K562 (cell line): ENCODE results near the gene RCE1. TPM values are rescaled to one million over a fixed set of nuclear protein-coding genes. Genes with fewer than 3 reads are reported as not detected.
A peak's percentile ranks its signal among the peaks of the same experiment; 100 is the strongest.

Source experiments
- CHD2 ChIP-seq: IDR thresholded peaks from 2 replicates; pipeline ENCODE4 v1.6.1; 2011; ENCODE audit warnings: low read depth, low read length
- EHMT2 ChIP-seq: fragments of 450-650 bp; IDR thresholded peaks from 2 replicates; pipeline ENCODE4 v1.6.1; 2018; ENCODE audit warnings: antibody characterized with exemption
- ELF4 ChIP-seq: fragments of 450-650 bp; formaldehyde crosslinking; IDR thresholded peaks from 2 replicates; pipeline ENCODE4 v1.4.0; 2022; ENCODE audit warnings: missing genetic modification characterization
- HEY1 ChIP-seq: fragments of 250-450 bp; sonication (Bioruptor Pico); IDR thresholded peaks from 2 replicates; pipeline ENCODE4 v1.5.0; 2020; ENCODE audit warnings: mild to moderate bottlenecking, moderate library complexity, borderline replicate concordance
- LARP7 ChIP-seq: fragments of 450-650 bp; IDR thresholded peaks from 2 replicates; pipeline ENCODE4 v1.6.1; 2016
- MLX ChIP-seq, 2 experiments: fragments of 450-650 bp in 1 of 2; sonication (generic) in 1 of 2; formaldehyde crosslinking; conservative IDR thresholded peaks; 2 replicates each; pipeline versions ENCODE4 v1.4.0 to v1.8.1; 2020 to 2022; ENCODE audit warnings: mild to moderate bottlenecking in 1 of 2, missing genetic modification reagents in 1 of 2
- TFE3 ChIP-seq: fragments of 450-650 bp; formaldehyde crosslinking; IDR thresholded peaks from 2 replicates; pipeline ENCODE4 v1.4.0; 2020; ENCODE audit warnings: mild to moderate bottlenecking, mixed read lengths
- ZBTB1 ChIP-seq: sonication (generic); formaldehyde crosslinking; IDR thresholded peaks from 2 replicates; pipeline ENCODE4 v1.8.1; 2023; ENCODE audit warnings: missing genetic modification reagents, low read depth, mild to moderate bottlenecking, borderline replicate concordance
- ZBTB49 ChIP-seq: sonication (generic); formaldehyde crosslinking; IDR thresholded peaks from 2 replicates; pipeline ENCODE4 v1.8.0; 2022; ENCODE audit warnings: missing genetic modification reagents, mild to moderate bottlenecking, borderline replicate concordance
- ZBTB7A ChIP-seq: IDR thresholded peaks from 2 replicates; pipeline ENCODE4 v1.6.1; 2011; ENCODE audit warnings: low read depth, mild to moderate bottlenecking, low read length, moderate library complexity, borderline replicate concordance; ENCODE audit not compliant: control insufficient read depth
- ZNF232 ChIP-seq: sonication (generic); formaldehyde crosslinking; IDR thresholded peaks from 2 replicates; pipeline ENCODE4 v1.8.0; 2022; ENCODE audit warnings: mild to moderate bottlenecking, missing genetic modification reagents
- ZNF436 ChIP-seq: fragments of 250-450, 450-650 bp; sonication (Bioruptor Pico); formaldehyde crosslinking; IDR thresholded peaks from 2 replicates; pipeline ENCODE4 v1.7.0; 2020; ENCODE audit warnings: mild to moderate bottlenecking
- ZNF830 ChIP-seq: fragments of 250-450 bp; sonication (Bioruptor Pico); IDR thresholded peaks from 2 replicates; pipeline ENCODE4 v1.5.0; 2021; ENCODE audit warnings: mild to moderate bottlenecking
- polyA plus RNA-seq, 8 experiments: library from polyadenylated mRNA; depleted of rRNA in 4 of 8; stranded (reverse) in 5 of 8; unstranded in 3 of 8; fragments of >200 nt; fragmentation: Nextera tagmentation in 2 of 8; fragmentation: Illumina TruSeq in 1 of 8; extraction: Ambion mirVana in 2 of 8; extraction: Trizol in 1 of 8; gene quantifications; 2 replicates each; pipeline versions ENCODE4 v1.2.1 to v1.2.3, GENCODE V29; 2011 to 2014; ENCODE audit warnings: inconsistent platforms in 1 of 8, missing spikeins in 1 of 8
- total RNA-seq, 7 experiments: library from RNA; depleted of rRNA in 6 of 7; stranded (reverse); fragments of >200 nt in 6 of 7; fragmentation: Illumina TruSeq in 2 of 7; extraction: Trizol in 2 of 7; gene quantifications; 2 replicates each; pipeline versions ENCODE4 v1.2.1 to v1.2.3, GENCODE V29; 2011 to 2021; ENCODE audit warnings: low replicate concordance in 1 of 7
- TF ChIP-seq, protein P1 (sequence below): fragments of 250-450 bp; sonication (Bioruptor Pico); IDR thresholded peaks from 2 replicates; pipeline ENCODE4 v1.5.0; 2021; ENCODE audit warnings: mild to moderate bottlenecking, borderline replicate concordance
- TF ChIP-seq, protein P2 (sequence below): fragments of 250-450 bp; sonication (Bioruptor Pico); IDR thresholded peaks from 2 replicates; pipeline ENCODE4 v1.8.0; 2022; ENCODE audit warnings: moderate library complexity, mild to moderate bottlenecking, inconsistent platforms

Gene RCE1
- total and polyA plus RNA-seq, 9 of the 15 experiments (the other 6 are each of a cell fraction or from before 2014, with no cell fraction given) = 0.75 to 41.5 (median 15.1) TPM

DNA sequence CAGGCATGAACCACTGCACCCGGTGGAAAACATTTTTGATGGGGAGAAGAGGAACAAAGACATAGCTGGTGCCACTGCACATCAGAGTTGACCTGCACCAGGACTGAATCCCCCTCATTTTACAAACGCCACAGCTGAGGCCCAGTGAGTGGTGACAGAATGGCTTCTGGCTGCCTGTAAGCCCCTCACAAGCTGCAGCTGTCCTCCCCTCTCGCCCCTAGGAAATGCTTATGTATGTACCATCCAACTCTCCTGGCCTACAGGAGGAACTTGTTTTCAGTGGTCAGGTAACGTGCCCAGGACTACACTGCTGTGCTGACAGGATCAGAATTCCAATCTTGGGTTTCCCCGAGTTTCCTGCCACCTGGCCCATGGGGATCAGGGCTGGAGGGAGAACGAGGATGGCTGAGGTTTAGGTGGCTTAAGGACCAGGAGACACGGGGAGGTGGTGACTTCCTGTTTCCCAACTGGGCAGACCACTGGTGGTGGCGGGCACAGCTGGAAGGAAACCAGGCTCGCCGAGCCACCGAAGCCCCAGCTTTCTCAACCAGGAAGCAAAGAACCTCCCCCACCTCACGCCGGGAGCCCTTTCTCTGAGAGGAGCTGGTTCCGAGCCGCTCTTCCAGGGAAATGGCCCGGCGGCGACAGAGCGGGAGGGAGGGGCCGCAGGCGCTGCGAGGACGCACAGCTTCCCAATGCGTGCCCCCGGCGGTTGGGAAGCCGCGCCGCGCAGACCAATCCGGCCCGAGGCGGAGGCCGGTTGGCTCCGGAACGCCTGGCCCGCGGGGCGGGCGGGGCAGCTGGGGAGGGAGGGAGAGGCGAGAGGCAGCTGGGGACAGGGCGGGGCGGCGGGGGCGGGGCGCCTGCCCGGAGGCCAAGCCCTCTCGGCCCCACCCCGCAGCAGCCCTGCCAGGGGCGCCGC, 12.6 kb downstream of the RCE1 start (continued):
- TF ChIP-seq, protein P1, sequence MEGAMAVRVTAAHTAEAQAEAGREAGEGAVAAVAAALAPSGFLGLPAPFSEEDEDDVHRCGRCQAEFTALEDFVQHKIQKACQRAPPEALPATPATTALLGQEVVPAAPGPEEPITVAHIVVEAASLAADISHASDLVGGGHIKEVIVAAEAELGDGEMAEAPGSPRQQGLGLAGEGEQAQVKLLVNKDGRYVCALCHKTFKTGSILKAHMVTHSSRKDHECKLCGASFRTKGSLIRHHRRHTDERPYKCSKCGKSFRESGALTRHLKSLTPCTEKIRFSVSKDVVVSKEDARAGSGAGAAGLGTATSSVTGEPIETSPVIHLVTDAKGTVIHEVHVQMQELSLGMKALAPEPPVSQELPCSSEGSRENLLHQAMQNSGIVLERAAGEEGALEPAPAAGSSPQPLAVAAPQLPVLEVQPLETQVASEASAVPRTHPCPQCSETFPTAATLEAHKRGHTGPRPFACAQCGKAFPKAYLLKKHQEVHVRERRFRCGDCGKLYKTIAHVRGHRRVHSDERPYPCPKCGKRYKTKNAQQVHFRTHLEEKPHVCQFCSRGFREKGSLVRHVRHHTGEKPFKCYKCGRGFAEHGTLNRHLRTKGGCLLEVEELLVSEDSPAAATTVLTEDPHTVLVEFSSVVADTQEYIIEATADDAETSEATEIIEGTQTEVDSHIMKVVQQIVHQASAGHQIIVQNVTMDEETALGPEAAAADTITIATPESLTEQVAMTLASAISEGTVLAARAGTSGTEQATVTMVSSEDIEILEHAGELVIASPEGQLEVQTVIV (CRISPR knock-in tag) = no peak
- TF ChIP-seq ZBTB7A (no peak), ZNF436 (CRISPR knock-in tag) (no peak), TFE3 (CRISPR knock-in tag) (no peak), MLX (CRISPR knock-in tag; conservative IDR thresholded peaks at IDR 0.05) (0 out of 4 replicates have a peak, but pooled peaks of 1 of the 2 experiments have one; percentile 20), ZNF232 (no peak), HEY1 (no peak), EHMT2 (no peak), ZBTB1 (CRISPR knock-in tag) (no peak), LARP7 (no peak), CHD2 (no peak), ZNF830 (CRISPR knock-in tag) (no peak), ELF4 (CRISPR knock-in tag) (peak; percentile 80), ZBTB49 (CRISPR knock-in tag) (no peak)
- TF ChIP-seq, protein P2, sequence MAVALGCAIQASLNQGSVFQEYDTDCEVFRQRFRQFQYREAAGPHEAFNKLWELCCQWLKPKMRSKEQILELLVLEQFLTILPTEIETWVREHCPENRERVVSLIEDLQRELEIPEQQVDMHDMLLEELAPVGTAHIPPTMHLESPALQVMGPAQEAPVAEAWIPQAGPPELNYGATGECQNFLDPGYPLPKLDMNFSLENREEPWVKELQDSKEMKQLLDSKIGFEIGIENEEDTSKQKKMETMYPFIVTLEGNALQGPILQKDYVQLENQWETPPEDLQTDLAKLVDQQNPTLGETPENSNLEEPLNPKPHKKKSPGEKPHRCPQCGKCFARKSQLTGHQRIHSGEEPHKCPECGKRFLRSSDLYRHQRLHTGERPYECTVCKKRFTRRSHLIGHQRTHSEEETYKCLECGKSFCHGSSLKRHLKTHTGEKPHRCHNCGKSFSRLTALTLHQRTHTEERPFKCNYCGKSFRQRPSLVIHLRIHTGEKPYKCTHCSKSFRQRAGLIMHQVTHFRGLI (CRISPR knock-in tag) = no peak
